DOHH2 (cell line): Measurements from ENCODE around the gene ATP6V0E1.

Source experiments
- CTCF ChIP-seq: fragments of 200-600 bp; sonication (generic); IDR thresholded peaks from one replicate; pipeline ENCODE4 v1.5.1; 2014; ENCODE audit warnings: antibody characterized with exemption, mild to moderate bottlenecking, low read depth, low read length; ENCODE audit not compliant: poor library complexity, severe bottlenecking
- EZH2phosphoT487 ChIP-seq: fragments of 200-600 bp; sonication (generic); IDR thresholded peaks from 2 replicates; pipeline ENCODE4 v1.6.1; 2017; ENCODE audit warnings: borderline replicate concordance, mild to moderate bottlenecking, antibody characterized with exemption, low read length, moderate library complexity, mixed read lengths

- TF ChIP-seq CTCF (no peak), EZH2phosphoT487 (no peak)
These were observed 17.8 kb downstream of the ATP6V0E1 start for GRCh38 chr5:173001229-173001841.
